Activated gamma-delta T cell treated with anti-CD3 and anti-CD28 coated beads, Interleukin-2, amount 50 U/mL, for 16 hours (primary cell): ENCODE results near the gene FKBP10.
A peak's percentile ranks its signal among the peaks of the same experiment; 100 is the strongest.
"Not testable (repeated sequence)": the region's sequence is repeated elsewhere in the genome, so short reads cannot be mapped to it uniquely, and the experiment has no call there.

ENCODE experiments used
- DNase-seq: peaks from one replicate; pipeline ENCODE4 v3.0.0-alpha.2; 2020; ENCODE audit warnings: low read depth

The FKBP10 gene

DNA sequence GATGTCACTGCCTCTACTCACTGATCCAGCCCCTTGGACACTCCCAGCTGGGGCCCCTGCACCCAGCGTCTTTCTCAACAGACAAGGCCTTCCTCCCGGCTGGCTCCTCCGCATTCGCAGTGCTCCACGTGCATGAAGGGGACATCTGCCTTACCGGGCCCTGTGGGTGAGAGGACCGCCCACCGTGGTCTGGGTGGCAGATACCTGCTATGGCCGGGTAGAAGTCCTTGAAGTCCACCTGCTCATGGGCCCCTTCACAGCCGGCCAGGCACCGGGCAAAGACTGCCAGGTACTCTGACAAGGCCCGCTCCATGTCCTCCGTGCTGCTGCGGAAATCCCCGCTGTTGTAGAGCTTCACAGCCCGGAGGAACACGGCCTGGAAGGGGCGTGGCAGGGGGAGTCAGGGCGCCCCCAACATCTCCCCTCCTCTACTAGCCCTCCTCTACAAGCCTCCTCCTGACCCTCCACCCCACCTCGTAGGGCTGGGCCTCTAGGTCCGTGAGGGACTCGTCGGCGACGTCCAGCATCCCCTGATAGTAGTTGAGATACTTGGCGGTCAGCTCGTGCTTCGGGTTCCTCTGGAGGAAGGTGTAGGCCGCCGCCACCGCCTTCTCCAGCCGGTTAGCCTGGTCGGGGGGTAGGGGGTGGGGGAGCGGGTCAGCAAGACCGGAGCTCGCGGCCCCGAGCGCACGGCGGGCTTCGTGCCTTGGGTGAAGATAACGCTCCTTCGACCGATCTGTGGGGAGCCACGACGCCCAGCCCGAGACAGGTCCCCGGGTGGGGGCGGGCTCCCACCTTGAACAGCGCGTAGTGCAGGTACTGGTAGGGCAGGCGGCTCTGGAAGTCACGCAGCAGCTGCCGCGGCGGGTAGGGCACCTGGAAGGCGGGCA, 1.9 kb upstream of the FKBP10 start:
- DNase-seq = no peak

DNA sequence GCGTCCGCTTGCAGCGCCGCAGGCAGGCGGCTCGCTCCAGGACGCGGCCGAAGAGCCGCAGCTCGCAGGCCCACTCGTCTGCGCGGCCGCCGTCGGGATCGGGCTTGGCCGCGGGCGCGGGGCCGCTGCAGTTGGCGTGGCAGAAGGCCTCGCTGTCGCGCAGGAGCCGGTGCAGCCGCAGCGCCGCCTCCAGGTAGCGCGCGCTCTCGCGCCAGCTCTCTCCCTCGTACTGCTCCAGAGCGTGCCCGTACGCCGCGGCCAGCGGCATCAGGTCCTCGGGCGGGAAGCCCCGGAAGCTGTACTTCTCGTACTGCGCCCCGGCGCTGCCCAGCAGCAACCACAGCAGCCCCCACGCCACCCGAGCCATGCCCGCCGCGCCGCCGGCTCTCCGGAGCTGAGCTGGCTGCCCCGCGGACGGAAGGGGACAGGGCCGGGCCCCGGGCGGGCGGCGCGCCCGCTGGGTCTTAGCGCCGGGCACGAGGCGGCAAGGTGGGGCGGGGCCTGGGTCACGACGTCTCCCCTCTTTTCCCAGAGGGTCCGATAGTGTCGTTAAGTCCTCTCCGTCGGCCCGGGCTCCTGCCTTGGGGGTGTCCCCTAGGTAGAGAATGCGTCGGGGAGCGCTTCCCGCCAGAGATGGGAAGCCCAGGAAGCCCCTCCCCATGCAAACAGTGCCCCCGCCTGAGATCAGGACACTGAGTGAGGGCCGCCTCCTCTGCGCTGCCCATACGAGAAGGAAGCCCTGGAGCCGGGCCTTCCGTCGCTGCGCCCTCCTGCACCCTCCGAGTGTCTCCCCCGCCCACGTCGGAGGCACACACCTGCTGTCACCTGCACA, 1.0 kb upstream of the FKBP10 start, which contains the start of gene P3H4:
Gene P3H4, minus strand, starts transcription at position 401 of the 832 bp plus-strand sequence. Its CDS starts 34 bp downstream, at position 367.
- peak; percentile 50 for DNase-seq

DNA sequence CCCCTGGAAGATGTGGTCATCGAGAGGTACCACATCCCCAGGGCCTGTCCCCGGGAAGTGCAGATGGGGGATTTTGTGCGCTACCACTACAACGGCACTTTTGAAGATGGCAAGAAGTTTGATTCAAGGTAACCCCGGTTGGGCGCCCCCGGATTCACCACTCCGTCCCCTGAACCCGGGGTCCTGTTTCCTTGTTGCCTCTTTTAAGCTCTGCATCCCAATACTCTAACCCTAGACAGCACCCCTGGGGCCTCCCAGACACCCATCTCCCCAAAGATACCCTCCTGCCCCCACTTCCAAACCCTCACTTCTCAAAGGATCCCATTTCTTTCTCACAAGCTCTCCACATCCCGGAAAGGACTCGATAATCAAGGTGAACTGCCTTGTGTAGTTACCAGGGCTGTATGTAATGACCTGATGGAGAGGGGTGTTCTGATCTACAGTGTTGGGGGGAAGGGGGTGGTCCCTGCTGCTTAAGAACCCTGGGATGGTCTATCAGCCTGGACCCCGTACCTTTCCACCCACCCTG, 412 bp downstream of the FKBP10 start:
- DNase-seq = no peak

DNA sequence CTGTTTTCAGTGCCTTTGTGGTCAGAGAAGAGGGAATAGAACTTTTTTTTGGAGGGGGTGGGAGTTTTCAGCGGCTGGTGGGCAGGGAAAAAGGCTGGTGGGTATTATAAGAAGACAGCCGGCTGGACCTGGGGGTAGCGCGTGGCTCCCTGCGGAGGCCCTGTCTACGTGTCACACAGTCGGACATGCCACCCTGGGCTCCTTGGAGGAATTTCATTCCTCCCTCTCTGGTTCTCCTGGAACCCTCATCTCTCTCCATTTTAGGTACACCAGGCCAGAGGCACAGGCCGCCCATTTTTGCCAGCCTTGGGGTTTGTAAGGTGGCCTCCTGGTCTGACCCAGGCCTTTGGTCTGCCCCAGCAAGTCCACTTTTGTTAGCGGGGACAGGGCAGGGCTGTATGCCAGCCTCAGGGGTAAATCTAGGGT, 908 bp downstream of the FKBP10 start:
- no peak for DNase-seq

DNA sequence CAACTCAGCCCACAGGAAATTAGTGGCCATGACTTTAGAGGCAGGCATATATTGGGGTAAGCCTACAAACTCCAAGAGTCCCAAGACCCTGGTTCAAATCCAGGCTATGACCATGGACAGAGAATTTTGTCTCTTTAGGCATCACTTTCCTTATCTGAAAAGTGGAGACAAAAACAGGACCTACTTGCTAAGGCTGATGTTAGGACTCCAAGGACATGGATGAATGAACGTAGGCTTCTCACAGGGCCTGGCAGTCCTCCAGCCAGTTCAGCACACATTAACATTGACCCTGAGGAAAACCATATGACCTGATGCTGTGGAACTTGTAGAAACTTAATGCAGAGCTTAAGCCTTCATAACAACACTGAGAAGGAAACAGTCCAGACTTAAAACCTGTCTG, 1.4 kb downstream of the FKBP10 start:
- DNase-seq = no peak

DNA sequence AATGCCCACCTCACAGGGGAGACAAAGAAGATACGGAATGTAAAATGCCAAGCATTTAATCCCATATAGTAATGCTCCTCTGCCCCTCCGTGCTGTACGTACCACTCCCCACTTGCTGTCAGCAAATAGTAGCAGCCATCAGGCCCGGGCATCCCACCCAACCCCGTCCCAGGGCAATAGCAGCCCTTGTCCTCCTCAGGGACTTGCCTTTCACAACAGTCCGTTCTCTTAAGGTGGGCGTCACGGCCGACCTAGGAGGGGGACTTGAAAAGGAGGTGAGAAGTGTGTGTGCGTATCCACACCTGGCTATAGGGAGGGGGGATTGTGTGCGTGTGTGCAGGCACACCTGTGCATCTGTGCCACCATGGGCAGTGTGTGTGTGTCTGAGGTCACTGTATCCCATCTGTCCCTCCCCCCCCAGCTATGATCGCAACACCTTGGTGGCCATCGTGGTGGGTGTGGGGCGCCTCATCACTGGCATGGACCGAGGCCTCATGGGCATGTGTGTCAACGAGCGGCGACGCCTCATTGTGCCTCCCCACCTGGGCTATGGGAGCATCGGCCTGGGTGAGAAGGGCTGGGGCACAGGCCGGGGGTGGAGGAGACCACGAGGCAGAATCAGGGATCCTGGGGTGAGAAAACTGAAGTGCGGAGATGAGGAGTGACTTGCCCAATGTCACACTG, 4.0 kb downstream of the FKBP10 start:
- no peak for DNase-seq

DNA sequence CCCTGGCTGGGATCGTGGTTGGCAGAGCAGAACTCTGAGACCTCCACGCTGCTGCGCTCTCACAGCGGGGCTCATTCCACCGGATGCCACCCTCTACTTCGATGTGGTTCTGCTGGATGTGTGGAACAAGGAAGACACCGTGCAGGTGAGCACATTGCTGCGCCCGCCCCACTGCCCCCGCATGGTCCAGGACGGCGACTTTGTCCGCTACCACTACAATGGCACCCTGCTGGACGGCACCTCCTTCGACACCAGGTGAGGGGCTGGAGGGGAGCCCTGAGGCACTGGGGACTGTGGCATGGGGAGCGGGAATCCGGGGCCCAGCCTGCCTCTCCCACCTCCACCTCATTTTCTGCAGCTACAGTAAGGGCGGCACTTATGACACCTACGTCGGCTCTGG, 5.2 kb downstream of the FKBP10 start:
- DNase-seq = no peak

DNA sequence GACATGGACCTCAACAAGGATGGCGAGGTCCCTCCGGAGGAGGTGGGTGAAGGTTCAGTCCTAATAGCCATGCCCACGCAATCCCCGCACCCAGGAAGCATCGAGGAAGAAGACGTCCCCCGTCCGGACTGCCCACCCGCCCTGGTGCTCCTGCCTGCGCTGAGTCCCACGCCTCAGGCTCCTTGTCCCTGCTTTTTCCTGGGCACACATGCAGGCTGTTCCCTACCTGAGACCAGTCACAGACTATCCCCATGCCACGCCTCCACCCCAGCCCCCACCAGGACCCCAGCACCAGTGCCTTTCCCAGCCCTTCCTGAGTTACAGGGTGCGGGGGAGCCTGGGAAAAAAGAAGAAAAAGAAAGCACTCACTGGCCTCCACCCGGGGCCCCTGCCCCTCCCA, 9.0 kb downstream of the FKBP10 start:
- DNase-seq = no peak

DNA sequence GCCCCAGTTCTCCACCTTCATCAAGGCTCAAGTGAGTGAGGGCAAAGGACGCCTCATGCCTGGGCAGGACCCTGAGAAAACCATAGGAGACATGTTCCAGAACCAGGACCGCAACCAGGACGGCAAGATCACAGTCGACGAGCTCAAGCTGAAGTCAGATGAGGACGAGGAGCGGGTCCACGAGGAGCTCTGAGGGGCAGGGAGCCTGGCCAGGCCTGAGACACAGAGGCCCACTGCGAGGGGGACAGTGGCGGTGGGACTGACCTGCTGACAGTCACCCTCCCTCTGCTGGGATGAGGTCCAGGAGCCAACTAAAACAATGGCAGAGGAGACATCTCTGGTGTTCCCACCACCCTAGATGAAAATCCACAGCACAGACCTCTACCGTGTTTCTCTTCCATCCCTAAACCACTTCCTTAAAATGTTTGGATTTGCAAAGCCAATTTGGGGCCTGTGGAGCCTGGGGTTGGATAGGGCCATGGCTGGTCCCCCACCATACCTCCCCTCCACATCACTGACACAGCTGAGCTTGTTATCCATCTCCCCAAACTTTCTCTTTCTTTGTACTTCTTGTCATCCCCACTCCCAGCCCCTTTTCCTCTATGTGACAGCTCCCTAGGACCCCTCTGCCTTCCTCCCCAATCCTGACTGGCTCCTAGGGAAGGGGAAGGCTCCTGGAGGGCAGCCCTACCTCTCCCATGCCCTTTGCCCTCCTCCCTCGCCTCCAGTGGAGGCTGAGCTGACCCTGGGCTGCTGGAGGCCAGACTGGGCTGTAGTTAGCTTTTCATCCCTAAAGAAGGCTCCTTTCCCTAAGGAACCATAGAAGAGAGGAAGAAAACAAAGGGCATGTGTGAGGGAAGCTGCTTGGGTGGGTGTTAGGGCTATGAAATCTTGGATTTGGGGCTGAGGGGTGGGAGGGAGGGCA, 9.7 kb downstream of the FKBP10 start:
- DNase-seq = no peak

DNA sequence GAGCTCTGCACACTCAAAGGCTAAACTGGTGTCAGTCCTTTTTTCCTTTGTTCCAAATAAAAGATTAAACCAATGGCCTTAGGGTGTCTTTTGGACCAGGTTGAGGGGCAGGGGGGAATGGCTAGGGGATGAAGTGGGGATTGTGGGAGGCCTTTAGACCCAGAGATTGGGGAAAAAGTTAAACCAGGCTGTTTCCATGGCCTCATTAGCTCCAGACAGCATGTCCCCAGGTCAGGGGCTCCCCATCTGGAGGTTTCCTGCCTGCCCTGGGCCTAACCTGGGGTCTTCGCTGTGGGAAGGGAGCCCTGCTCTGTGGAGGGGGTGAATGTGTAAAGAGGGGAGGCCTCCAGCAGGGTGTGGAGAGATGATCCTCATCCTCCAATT, 10.3 kb downstream of the FKBP10 start:
- DNase-seq = no peak

DNA sequence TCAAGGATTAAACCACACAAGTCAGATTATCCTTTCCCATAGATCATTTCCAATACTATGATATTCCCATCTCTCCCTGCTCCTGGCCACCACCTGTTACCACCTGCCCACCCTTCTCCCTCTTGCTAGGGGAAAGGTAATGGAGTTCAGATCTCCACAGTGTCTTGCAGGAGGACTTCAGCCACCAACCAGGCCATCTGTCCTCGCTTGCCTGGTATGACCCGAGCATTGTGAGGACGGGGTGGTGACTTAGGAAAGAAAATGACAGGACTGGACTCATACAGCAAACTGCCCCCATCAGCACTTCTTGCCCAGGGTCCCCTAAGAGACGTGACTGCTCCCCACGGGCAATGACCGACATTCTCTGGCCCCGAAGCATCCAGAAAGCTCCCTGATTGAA, 10.8 kb downstream of the FKBP10 start:
- DNase-seq = no peak

DNA sequence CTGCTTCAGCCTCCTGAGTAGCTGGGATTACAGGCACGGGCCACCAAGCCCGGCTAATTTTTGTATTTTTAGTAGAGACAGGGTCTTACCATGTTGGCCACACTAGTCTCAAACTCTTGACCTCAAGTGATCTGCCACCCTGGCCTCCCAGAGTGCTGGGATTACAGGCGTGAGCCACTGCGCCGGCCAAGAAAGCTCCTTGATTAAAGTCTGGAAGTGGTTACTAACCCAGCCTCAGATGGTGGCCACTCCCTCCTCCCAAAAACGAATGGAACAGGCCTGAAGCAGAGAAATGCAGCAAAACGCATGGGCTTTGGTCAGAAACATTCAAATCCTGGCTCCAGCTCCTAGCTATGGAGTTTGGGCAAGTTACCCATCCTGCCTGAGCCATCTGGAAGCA, 11.3 kb downstream of the FKBP10 start:
- no peak for DNase-seq

DNA sequence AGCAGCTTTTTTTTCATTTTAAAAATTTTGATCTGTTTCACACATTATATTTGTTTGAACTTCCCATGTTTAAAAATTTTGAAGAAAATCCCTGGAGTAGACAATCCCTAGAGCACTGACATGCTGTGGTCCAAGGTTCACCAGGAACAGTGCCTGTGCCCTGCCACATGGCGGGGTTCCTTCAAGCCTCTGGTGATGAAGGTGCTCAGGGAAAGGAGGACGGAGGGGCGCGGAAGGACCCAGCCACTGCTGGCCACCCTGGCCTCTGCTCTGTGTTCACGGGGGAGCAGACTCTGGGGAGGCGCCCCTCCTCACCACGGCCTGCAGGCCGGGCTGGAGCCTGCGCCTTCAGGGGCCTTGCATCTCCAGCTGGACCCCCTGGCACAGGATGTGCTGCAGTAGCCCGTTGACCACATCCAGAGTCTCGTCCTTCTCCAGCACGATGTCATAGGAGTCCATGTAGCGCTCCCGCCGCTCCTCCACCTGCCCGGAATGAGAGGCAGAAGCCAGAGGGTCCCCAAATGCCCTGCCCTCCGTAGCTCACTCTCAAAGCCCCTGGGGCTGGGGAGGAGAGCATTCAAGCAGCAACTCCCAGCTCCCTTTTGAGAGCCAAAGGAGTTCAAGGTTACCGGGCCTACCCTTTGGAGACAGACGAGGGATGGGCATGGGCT, 12.5 kb downstream of the FKBP10 start:
- no peak for DNase-seq

DNA sequence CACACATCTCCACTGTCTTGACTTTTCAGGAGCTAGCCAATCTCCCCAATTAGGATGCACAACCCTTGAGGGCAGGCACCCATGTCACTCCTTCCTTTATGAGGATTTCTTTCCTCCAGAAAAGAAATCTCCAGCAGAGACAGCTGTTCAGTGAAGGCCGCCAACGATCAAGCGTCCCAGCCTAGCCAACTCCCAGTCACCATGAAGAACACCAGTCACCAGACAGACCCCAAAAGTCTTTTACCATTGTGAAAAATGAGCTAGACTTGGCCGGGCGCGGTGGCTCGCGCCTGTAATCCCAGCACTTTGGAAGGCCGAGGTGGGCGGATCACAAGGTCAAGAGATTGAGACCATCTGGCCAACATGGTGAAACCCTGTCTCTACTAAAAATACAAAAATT, 17.2 kb downstream of the FKBP10 start:
- DNase-seq = not testable (repeated sequence)

DNA sequence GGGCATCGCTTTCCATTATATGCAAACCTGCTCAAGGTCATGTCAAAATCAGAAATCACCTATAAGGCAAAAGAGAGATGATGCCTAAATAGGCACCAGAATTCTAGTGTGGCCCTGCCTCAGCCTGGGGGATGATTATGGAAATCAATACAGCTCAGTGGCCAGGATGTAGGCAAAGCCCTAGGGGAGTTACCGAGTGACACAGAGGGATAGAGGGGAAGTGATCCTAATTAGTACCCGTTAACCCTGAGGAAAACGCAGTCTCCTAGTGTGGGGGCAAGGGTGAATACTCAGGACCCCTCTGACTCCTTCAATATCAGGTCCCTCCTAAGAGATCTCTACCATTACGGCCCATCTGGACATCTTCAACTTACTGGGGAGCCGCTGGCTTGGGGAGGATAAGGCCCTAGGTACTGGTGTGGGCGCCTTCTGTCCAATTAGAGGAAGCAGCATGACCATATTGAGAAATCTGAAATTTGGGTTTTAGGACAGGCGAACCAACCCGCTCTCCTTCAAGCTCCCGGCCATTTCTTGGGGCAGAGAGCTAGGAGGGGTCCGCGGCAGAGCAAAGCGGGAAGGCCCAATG, 22.5 kb downstream of the FKBP10 start:
- no peak for DNase-seq

DNA sequence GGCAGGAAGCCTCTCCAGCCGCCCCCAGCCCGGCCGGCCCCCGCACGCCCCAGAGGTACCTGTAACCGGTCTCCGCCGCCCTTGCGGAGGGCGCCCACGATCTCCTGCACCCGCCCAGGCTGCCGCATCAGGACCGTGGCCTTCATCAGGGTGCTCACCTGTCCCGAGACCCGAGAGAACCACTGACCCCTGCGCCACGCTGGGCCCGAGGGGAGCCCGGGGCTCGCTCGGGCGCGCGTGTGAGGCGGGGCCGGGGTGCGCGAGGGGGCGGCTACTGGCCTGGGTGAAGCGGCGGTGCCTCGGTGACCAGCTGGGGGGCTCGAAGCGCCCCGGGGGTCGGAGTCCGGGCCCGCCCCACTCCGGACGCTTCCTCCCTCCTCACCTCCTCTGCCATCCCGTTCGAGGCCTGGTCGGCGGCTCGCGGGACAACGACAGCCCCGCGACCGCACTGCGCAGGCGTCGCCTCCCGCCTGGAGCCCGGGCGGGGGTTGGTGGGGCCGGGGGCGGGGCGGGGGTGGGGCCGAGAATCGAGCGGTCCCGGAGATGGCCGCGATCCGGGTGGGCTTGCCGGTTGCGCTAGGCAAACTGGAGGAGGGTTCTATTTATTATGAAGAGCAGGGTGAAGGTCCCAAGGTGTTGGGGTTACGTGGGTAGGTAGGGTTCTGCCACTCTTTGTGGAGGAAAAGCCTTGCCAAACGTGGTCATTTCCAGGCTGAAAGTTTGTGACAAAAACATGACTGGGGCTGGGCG, 23.2 kb downstream of the FKBP10 start, which contains the start of gene NT5C3B:
Gene NT5C3B, minus strand, starts transcription at position 433 of the 750 bp plus-strand sequence. Its CDS starts 39 bp downstream, at position 394.
- DNase-seq = peak; percentile 21

DNA sequence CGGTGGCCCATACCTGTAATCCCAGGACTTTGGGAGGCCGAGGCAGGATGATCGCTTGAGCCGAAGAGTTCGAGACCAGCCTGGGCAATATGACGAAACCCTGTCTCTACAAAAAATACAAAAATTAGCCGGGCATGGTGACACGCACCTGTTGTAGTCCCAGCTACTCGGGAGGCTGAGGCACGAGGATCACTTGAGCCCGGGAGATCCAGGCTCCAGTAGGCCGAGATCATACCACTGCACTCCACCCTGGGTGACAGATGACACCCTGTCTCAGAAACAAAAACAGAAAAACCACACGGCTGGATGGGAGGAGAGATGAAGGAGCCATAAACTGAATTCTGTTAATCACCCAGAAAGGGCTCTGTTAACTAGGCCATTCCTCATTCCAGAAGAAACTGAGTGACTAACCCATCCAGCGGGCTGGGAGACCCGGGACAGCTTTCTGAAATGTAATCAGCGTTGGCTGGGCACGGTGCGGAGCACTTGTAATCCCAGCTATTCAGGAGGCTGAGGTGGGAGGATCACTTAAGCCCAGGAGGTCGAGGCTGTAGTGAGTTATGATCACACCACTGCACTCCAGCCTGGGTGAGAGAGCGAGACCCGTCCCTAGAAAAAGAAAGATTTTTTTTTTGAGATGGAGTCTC, 23.9 kb downstream of the FKBP10 start:
- no peak for DNase-seq

DNA sequence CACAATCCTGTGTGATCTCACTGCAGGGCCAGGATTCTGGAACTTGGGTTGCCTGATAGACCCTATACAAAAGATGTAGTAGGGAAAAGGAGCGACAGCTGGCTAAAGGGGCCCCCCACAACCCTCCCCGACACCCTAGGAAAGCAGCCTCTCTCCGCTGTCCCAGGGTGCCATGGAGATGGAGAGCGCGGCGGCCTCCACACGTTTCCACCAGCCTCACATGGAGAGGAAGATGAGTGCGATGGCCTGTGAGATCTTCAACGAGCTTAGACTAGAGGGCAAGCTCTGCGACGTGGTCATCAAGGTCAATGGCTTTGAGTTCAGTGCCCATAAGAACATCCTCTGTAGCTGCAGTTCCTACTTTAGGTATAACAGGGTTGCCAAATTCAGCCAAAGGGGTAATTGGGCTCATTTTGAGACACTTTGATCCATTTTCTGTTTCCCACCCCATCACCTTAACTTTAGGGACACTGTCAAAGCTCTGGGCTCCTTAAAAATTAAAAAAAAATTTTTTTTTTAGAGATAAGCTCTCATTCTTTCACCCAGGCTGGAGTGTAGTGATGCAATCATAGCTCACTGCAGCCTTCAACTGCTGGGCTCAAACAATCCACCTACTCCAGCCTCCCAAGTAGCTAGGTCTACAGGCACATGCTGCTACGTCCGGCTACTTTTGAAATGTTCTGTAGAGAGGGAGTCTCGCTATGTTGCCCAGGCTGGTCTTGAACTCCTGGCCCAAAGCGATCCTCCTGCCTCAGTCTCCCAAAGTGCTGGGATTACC, 25.1 kb downstream of the FKBP10 start, which contains the start of gene KLHL10:
Gene KLHL10, plus strand, starts transcription at position 65 of the 778 bp plus-strand sequence. Its CDS starts 108 bp downstream, at position 173.
- DNase-seq = no peak
